ENCODE data around the gene PCBP3.

GRCh38 chr21:45772180-45772579, 128.7 kb downstream of the PCBP3 start:
- no peak for TF ChIP-seq CTCF (IDR thresholded peaks at IDR 0.05)
- no peak for TF ChIP-seq POLR2A (IDR thresholded peaks at IDR 0.05)
